GM21576 (cell line): ENCODE results near the gene SLC6A18.
"Not testable (repeated sequence)": the region's sequence is repeated elsewhere in the genome, so short reads cannot be mapped to it uniquely, and the experiment has no call there.

Source experiments
- ATAC-seq: cut with Tn5 transposase; IDR thresholded peaks from one replicate; pipeline ENCODE4 v1.9.1; 2021; ENCODE audit warnings: mild to moderate bottlenecking, moderate library complexity; ENCODE audit not compliant: unreplicated experiment

Gene SLC6A18

GRCh38 chr5:1228120-1228519 lies 2.9 kb downstream of the SLC6A18 start:
- ATAC-seq: no peak

GRCh38 chr5:1229023-1229422 lies 3.8 kb downstream of the SLC6A18 start:
- ATAC-seq: not testable (repeated sequence)

GRCh38 chr5:1229822-1230221 lies 4.6 kb downstream of the SLC6A18 start:
- no peak for ATAC-seq

GRCh38 chr5:1230551-1230950 lies 5.4 kb downstream of the SLC6A18 start:
- no peak for ATAC-seq

- ATAC-seq: no peak
Measured at GRCh38 chr5:1231354-1231905, 6.2 kb downstream of the SLC6A18 start.

- ATAC-seq: no peak
Measured at GRCh38 chr5:1232780-1233179, 7.6 kb downstream of the SLC6A18 start.

GRCh38 chr5:1235379-1235778 lies 10.2 kb downstream of the SLC6A18 start:
- ATAC-seq: no peak

- no peak for ATAC-seq
Measured at GRCh38 chr5:1235838-1236237, 10.7 kb downstream of the SLC6A18 start.

- ATAC-seq: no peak
Measured at GRCh38 chr5:1239505-1240251, 14.5 kb downstream of the SLC6A18 start.

GRCh38 chr5:1240496-1241260 lies 15.5 kb downstream of the SLC6A18 start:
- ATAC-seq: no peak

GRCh38 chr5:1241509-1242080 lies 16.4 kb downstream of the SLC6A18 start:
- no peak for ATAC-seq

- no peak for ATAC-seq
Measured at GRCh38 chr5:1242733-1243486, 17.7 kb downstream of the SLC6A18 start.

- no peak for ATAC-seq
Measured at GRCh38 chr5:1243487-1244130, 18.4 kb downstream of the SLC6A18 start.

- no peak for ATAC-seq
Measured at GRCh38 chr5:1244255-1244654, 19.1 kb downstream of the SLC6A18 start.

GRCh38 chr5:1244976-1245375 lies 19.8 kb downstream of the SLC6A18 start:
- no peak for ATAC-seq

- no peak for ATAC-seq
Measured at GRCh38 chr5:1245905-1246576, 20.9 kb downstream of the SLC6A18 start.

GRCh38 chr5:1246711-1247431 lies 21.7 kb downstream of the SLC6A18 start:
- no peak for ATAC-seq

- ATAC-seq: no peak
Measured at GRCh38 chr5:1247811-1248210, 22.6 kb downstream of the SLC6A18 start.
